HepG2 (cell line): ENCODE data around the gene SSX2IP. TPM values are rescaled to one million over a fixed set of nuclear protein-coding genes. Genes with fewer than 3 reads are reported as not detected.

Experiments used
- ATAC-seq: fragments of 200-7000 bp; cut with Tn5 transposase; 3 replicates; pipeline ENCODE4 v1.9.1; 2020; ENCODE audit warnings: mild to moderate bottlenecking, moderate library complexity
- BruUV-seq: library from RNA; stranded (reverse); fragments of 400-500 nt; replicated peaks from 2 replicates; lab custom pipeline; 2021; lab: Mats Ljungman, UMichigan
- CTCF ChIA-PET: fragments of 300-600 bp; formaldehyde crosslinking; extraction: SDS; loops from one replicate; lab custom pipeline; 2021; ENCODE audit warnings: low total read pairs, inconsistent platforms, low intra/inter-chr PET ratio; lab: Yijun Ruan, JAX
- POLR2A ChIA-PET: fragments of 350-600 bp; sonication (Branson Sonifier 250); formaldehyde crosslinking; loops from one replicate; lab custom pipeline; 2020; ENCODE audit warnings: antibody characterized with exemption, inconsistent platforms; lab: Yijun Ruan, JAX
- DNase-seq: peaks from one replicate; pipeline ENCODE4 v3.0.0-alpha.2; 2015; ENCODE audit warnings: low spot score
- FAIRE-seq: peaks from 3 replicates; lab custom pipeline; 2011; peaks lifted over from hg19 to GRCh38; lab: Jason Lieb, UNC
- H2AFZ ChIP-seq: one replicate; pipeline ENCODE4 v1.6.1; 2011; ENCODE audit warnings: low read length, inconsistent platforms
- H3K27ac ChIP-seq: fragments of 300-600 bp; 3 replicates; pipeline ENCODE4 v1.8.0; 2011; ENCODE audit warnings: mixed run types, mild to moderate bottlenecking, mixed read lengths, low read length, inconsistent platforms; ENCODE audit not compliant: insufficient read depth; ENCODE audit errors: extremely low read length
- H3K27me3 ChIP-seq, 2 experiments: fragments of 200-600 bp in 1 of 2; 2 replicates in 1 of 2; 3 replicates in 1 of 2; pipeline versions ENCODE4 v1.6.0 to v1.8.0; 2011; ENCODE audit warnings: low read length in 2 of 2, mild to moderate bottlenecking in 2 of 2, moderate library complexity in 2 of 2, inconsistent platforms in 1 of 2; ENCODE audit not compliant: insufficient read depth in 2 of 2, control insufficient read depth in 1 of 2
- H3K36me3 ChIP-seq, 2 experiments: fragments of 200-600 bp in 1 of 2; replicated peaks in 1 of 2; 2 replicates in 1 of 2; 3 replicates in 1 of 2; pipeline versions ENCODE4 v1.5.1 to v1.8.0; 2011; ENCODE audit warnings: low read length in 2 of 2, inconsistent platforms in 1 of 2; ENCODE audit not compliant: insufficient read depth in 2 of 2, control insufficient read depth in 1 of 2
- H3K4me1 ChIP-seq: 2 replicates; pipeline ENCODE4 v1.5.1; 2012; ENCODE audit warnings: low read length, inconsistent platforms; ENCODE audit not compliant: insufficient read depth
- H3K4me2 ChIP-seq: 2 replicates; pipeline ENCODE4 v1.6.0; 2011; ENCODE audit warnings: low read depth, low read length, inconsistent platforms
- H3K4me3 ChIP-seq, 3 experiments: fragments of 200-600 bp in 1 of 3; sonication (generic), shearing (Covaris generic) in 1 of 3; replicated peaks in 1 of 3; 2 replicates each; pipeline ENCODE4 v1.5.1; 2011 to 2016; ENCODE audit warnings: low read length in 3 of 3, inconsistent platforms in 2 of 3, low read depth in 2 of 3, mild to moderate bottlenecking in 2 of 3, control low read depth in 1 of 3, mixed read lengths in 1 of 3; ENCODE audit not compliant: insufficient read depth in 1 of 3
- H3K79me2 ChIP-seq: one replicate; pipeline ENCODE4 v1.6.1; 2011; ENCODE audit warnings: low read length, inconsistent platforms; ENCODE audit not compliant: insufficient read depth
- H3K9ac ChIP-seq: 2 replicates; pipeline ENCODE4 v1.6.0; 2011; ENCODE audit warnings: mild to moderate bottlenecking, low read depth, low read length, inconsistent platforms; ENCODE audit not compliant: insufficient read depth
- H3K9me3 ChIP-seq: 2 replicates; pipeline ENCODE4 v1.5.1; 2012; ENCODE audit warnings: mild to moderate bottlenecking, low read length
- H4K20me1 ChIP-seq: 2 replicates; pipeline ENCODE4 v1.6.0; 2011; ENCODE audit warnings: inconsistent platforms, mild to moderate bottlenecking, low read length, moderate library complexity; ENCODE audit not compliant: insufficient read depth
- KDM6A ChIP-seq: IDR thresholded peaks from 2 replicates; pipeline ENCODE4 v1.6.1; 2016; ENCODE audit warnings: low read depth
- MXD4 ChIP-seq: IDR thresholded peaks from 2 replicates; pipeline ENCODE4 v1.6.1; 2016; ENCODE audit warnings: mild to moderate bottlenecking, missing biosample characterization, missing genetic modification reagents
- PLSCR1 ChIP-seq: sonication (generic); formaldehyde crosslinking; IDR thresholded peaks from 2 replicates; pipeline ENCODE4 v1.5.0; 2020; ENCODE audit warnings: missing genetic modification reagents, mild to moderate bottlenecking, borderline replicate concordance
- TEF ChIP-seq: sonication (generic); formaldehyde crosslinking; IDR thresholded peaks from 2 replicates; pipeline ENCODE4 v1.5.0; 2020; ENCODE audit warnings: missing genetic modification reagents
- TP53 ChIP-seq: sonication (generic); formaldehyde crosslinking; conservative IDR thresholded peaks from 2 replicates; pipeline ENCODE4 v1.4.0; 2020; ENCODE audit warnings: missing genetic modification reagents
- ZNF160 ChIP-seq: sonication (generic); formaldehyde crosslinking; IDR thresholded peaks from 2 replicates; pipeline ENCODE4 v1.8.0; 2022; ENCODE audit warnings: mild to moderate bottlenecking, inconsistent platforms, missing genetic modification reagents
- ZNF652 ChIP-seq: IDR thresholded peaks from 2 replicates; pipeline ENCODE4 v1.6.1; 2016; ENCODE audit warnings: low read depth, borderline replicate concordance
- WGBS: methylation state at CpG from one replicate; pipeline ENCODE4 v1.1.6; 2017; ENCODE audit warnings: low lambda C conversion rate; 5-methylcytosine and 5-hydroxymethylcytosine counted together
- in situ Hi-C: cut with HindIII; loops from 2 replicates; pipeline ENCODE4 v1.10.0; 2017; ENCODE audit warnings: low pct_unique_long_range_greater_than_20kb; ENCODE audit not compliant: extremely low pct_ligation_motif_present
- intact Hi-C: fragments of 100-400 bp; cut with micrococcal nuclease; formaldehyde crosslinking; loops from one replicate; pipeline ENCODE4 v1.10.0; 2022; ENCODE audit not compliant: unreplicated experiment
- polyA plus RNA-seq, 8 experiments: library from polyadenylated mRNA; depleted of rRNA in 3 of 8; stranded (reverse) in 7 of 8; unstranded in 1 of 8; fragments of >200 nt; fragmentation: Illumina TruSeq in 4 of 8; extraction: Trizol in 4 of 8; gene quantifications; 2 replicates each; pipeline versions ENCODE4 v1.2.1 to v1.2.3, GENCODE V29; 2011 to 2016; ENCODE audit warnings: low read depth in 4 of 8, missing spikeins in 1 of 8, mixed read lengths in 1 of 8; ENCODE audit not compliant: insufficient read depth in 1 of 8
- total RNA-seq, 5 experiments: library from RNA; depleted of rRNA; stranded (reverse); fragments of >200 nt; fragmentation: Illumina TruSeq; extraction: Trizol; gene quantifications; 2 replicates each; pipeline ENCODE4 v1.2.3, GENCODE V29; 2016; ENCODE audit warnings: low read depth in 1 of 5

The SSX2IP gene
- total and polyA plus RNA-seq, 2 of the 13 experiments (the other 11 are each of a cell fraction or from before 2014, with no cell fraction given), result 2.7 to 23.7 TPM

- H3K79me2 ChIP-seq, result no peaks in the 10 kb centered on the region
- no peaks in the 10 kb centered on the region for H3K4me1 ChIP-seq
- no peak for ATAC-seq
- H3K36me3 ChIP-seq, result no peaks in the 10 kb centered on the region; a peak in 1 of 5 replicates
- ChIA-PET CTCF (no interaction called here), POLR2A (no interaction called here)
- TF ChIP-seq ZNF652 (CRISPR knock-in tag), result no peak
- TF ChIP-seq MXD4, result no peak
- no peak for TF ChIP-seq PLSCR1
- TF ChIP-seq TEF (CRISPR knock-in tag), result no peak
- TF ChIP-seq TP53, result no peak
- TF ChIP-seq KDM6A (CRISPR knock-in tag), result no peak
- TF ChIP-seq ZNF160 (CRISPR knock-in tag), result no peak
- no peak overlapping the region for H3K9ac ChIP-seq
- no peak overlapping the region for H3K4me3 ChIP-seq
- intact Hi-C loops (no loop called here), in situ Hi-C loops (no loop called here)
- no peak for DNase-seq
- no peak overlapping the region for H3K27ac ChIP-seq
- BruUV-seq, result no TSS peak
- no peaks in the 10 kb centered on the region for H3K9me3 ChIP-seq
- 100% methylated on average over 2 of the region's 2 CpGs for WGBS
- no peak overlapping the region for H3K4me2 ChIP-seq
- H3K27me3 ChIP-seq, result no peaks in the 10 kb centered on the region
- no peaks in the 10 kb centered on the region for H4K20me1 ChIP-seq
- no peak overlapping the region for H2AFZ ChIP-seq
- FAIRE-seq, result no peak
Measured at GRCh38 chr1:84674021-84674420, 16.2 kb downstream of the SSX2IP start.
